ENCODE measurements around the gene C2orf76. TPM values are rescaled to one million over a fixed set of nuclear protein-coding genes. Genes with fewer than 3 reads are reported as not detected.
"Not testable (repeated sequence)": the region's sequence is repeated elsewhere in the genome, so short reads cannot be mapped to it uniquely, and the experiment has no call there.

C2orf76 gene
- total RNA-seq, 1 donor from 2014 or later, result 11.7 TPM

GRCh38 chr2:119407430-119408220 lies 41.0 kb upstream of the C2orf76 start:
- Mint-ChIP-seq H3K27ac (peak overlapping the region; percentile 19), H3K4me3 (no peak overlapping the region), H3K9me3 (no peaks in the 10 kb centered on the region), H3K4me1 (ENCODE audit: unreplicated experiment) (peaks cover 11% of the 10 kb centered on the region), H3K36me3 (no peaks in the 10 kb centered on the region), H3K27me3 (no peaks in the 10 kb centered on the region)
- no peak for DNase-seq (ENCODE audit: extremely low spot score, unreplicated experiment)
- TF ChIP-seq CTCF (conservative IDR thresholded peaks at IDR 0.05), result peak; percentile 90

GRCh38 chr2:119405151-119405550 lies 38.5 kb upstream of the C2orf76 start:
- Mint-ChIP-seq H3K27ac (no peak overlapping the region), H3K27me3 (no peaks in the 10 kb centered on the region), H3K9me3 (no peaks in the 10 kb centered on the region), H3K36me3 (no peaks in the 10 kb centered on the region), H3K4me1 (ENCODE audit: unreplicated experiment) (peaks cover 11% of the 10 kb centered on the region), H3K4me3 (no peak overlapping the region)
- no peak for DNase-seq (ENCODE audit: extremely low spot score, unreplicated experiment)
- TF ChIP-seq CTCF (conservative IDR thresholded peaks at IDR 0.05), result no peak

DNA sequence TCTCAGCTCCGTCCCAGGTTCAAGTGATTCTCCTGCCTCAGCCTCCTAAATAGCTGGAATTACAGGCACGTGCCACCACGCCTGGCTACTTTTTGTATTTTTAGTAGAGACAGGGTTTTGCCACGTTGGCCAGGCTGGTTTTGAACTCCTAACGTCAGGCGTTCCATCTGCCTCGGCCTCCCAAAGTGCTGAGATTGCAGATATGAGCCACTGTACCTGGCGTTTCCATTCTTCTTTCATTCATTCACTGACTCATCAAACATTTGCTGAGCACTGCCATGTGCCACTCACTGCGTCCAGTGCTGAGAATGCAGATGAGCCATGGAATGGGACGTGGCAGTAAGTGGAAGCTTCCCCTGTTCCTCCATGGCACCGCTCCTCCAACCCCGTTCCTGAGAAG lies 37.0 kb upstream of the C2orf76 start:
- H3K27ac Mint-ChIP-seq; H3K9me3 Mint-ChIP-seq; H3K36me3 Mint-ChIP-seq; H3K4me3 Mint-ChIP-seq; H3K27me3 Mint-ChIP-seq; DNase-seq (ENCODE audit: extremely low spot score, unreplicated experiment): not testable (repeated sequence)
- peaks cover 11% of the 10 kb centered on the region for H3K4me1 Mint-ChIP-seq (ENCODE audit: unreplicated experiment)

DNA sequence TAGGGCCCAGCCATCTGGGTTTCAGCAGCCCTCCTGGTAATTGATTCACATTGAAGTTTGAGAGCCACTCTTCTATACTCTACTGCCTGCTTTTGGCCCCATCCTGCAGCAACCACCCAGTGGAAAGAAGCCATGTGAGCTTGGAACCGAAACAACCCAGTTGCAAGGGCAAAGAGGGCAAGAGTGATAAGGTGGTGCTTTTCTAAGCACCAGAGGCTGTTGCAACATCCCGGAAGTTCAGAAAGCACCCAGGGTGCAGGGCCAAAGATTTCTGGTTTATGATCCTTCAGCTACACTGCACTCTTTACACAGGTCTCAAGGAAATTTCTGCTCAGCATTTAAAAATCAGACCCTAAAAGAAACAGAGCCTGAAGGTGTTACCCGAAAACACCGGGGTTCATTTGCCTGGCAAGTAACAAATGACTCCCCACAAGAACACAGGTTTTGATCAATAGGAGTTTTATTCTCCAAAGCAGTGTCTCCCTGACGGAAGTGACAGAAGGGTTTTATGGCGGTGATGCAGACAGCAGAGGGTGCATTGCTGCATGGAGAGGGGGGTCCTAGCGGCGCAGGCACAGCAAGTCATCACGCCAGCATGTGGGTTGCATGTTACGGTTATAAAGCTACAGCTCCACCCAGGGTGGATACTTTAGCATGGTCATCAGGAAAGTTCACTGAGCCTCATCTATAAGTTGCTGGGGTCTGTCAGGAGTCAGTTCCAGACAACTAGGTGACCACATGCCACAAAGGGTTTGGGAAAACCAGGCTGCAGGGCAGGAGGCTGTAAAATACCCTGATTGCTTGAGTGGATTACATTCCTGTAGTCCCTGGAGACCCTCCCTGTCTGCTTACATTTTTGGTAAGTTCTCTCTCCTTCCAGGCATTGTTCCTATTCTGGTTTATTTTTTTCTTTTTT lies 36.3 kb upstream of the C2orf76 start:
- H3K27ac Mint-ChIP-seq, result no peak overlapping the region
- DNase-seq (ENCODE audit: extremely low spot score, unreplicated experiment), result no peak
- H3K27me3 Mint-ChIP-seq, result no peaks in the 10 kb centered on the region

GRCh38 chr2:119402106-119402505 lies 35.5 kb upstream of the C2orf76 start:
- H3K9me3 Mint-ChIP-seq, result no peaks in the 10 kb centered on the region
- peaks cover 3% of the 10 kb centered on the region for H3K4me1 Mint-ChIP-seq (ENCODE audit: unreplicated experiment)
- H3K27me3 Mint-ChIP-seq, result no peaks in the 10 kb centered on the region
- H3K36me3 Mint-ChIP-seq, result no peaks in the 10 kb centered on the region
- H3K4me3 Mint-ChIP-seq, result no peak overlapping the region
- no peak for DNase-seq (ENCODE audit: extremely low spot score, unreplicated experiment)
- H3K27ac Mint-ChIP-seq, result no peak overlapping the region
- no peak for TF ChIP-seq CTCF (conservative IDR thresholded peaks at IDR 0.05)

More for the DNA sequence above, 36.3 kb upstream of the C2orf76 start:
- no peaks in the 10 kb centered on the region for H3K9me3 Mint-ChIP-seq
- peaks cover 8% of the 10 kb centered on the region for H3K4me1 Mint-ChIP-seq (ENCODE audit: unreplicated experiment)
- no peaks in the 10 kb centered on the region for H3K36me3 Mint-ChIP-seq
- TF ChIP-seq CTCF (conservative IDR thresholded peaks at IDR 0.05), result no peak
- H3K4me3 Mint-ChIP-seq, result no peak overlapping the region

GRCh38 chr2:119397196-119397595 lies 30.6 kb upstream of the C2orf76 start:
- Mint-ChIP-seq H3K4me1 (ENCODE audit: unreplicated experiment) (no peaks in the 10 kb centered on the region), H3K27me3 (no peaks in the 10 kb centered on the region), H3K9me3 (no peaks in the 10 kb centered on the region), H3K4me3 (no peak overlapping the region), H3K36me3 (no peaks in the 10 kb centered on the region), H3K27ac (no peak overlapping the region)
- no peak for TF ChIP-seq CTCF (conservative IDR thresholded peaks at IDR 0.05)
- no peak for DNase-seq (ENCODE audit: extremely low spot score, unreplicated experiment)
